SKM-1 (cell line): ENCODE results near the gene OLFML2B.
A peak's percentile ranks its signal among the peaks of the same experiment; 100 is the strongest.

ENCODE experiments used
- DNase-seq: peaks from one replicate; lab custom pipeline; 2025; ENCODE audit not compliant: unreplicated experiment; lab: John Stamatoyannopoulos, UW

OLFML2B gene

DNA sequence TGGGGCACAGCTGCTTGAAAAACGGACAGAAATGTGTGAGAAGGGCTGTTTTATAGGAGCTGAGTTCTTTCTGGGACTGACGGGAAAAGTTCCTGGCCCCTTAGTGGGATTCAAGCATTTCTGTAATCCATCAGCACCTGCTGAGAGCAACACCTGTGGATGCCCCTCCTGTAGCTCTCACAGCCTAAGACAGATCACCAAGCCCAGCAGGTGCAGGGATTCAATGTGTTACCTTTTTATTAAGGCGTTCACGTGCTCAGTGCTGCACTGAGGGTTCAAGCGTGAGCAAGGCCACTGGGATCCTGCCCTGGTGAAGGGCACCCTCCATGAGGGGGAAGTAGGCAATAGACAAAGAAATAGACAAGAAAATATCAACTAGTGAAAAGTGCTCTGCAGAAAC is 14.9 kb downstream of the OLFML2B start:
- no peak for DNase-seq

DNA sequence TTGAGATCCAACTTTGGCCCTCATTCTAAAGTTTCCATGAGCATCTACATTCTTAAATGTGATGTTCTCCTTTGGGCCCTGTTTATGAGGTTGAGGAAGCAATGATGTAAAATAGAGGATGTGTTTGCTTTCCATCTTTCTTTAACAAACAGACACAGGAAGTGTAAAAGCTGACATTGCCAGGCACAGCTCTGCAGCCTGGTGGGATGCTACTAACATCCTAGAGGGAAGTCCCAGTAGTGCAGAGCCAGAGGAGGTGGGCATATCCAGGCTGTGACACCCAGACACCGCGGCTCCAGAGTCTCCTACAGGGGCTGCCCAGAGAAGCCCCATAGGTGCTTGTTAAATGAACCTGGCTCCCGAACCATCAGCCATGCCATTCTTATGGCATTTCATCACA is 16.2 kb downstream of the OLFML2B start:
- no peak for DNase-seq

DNA sequence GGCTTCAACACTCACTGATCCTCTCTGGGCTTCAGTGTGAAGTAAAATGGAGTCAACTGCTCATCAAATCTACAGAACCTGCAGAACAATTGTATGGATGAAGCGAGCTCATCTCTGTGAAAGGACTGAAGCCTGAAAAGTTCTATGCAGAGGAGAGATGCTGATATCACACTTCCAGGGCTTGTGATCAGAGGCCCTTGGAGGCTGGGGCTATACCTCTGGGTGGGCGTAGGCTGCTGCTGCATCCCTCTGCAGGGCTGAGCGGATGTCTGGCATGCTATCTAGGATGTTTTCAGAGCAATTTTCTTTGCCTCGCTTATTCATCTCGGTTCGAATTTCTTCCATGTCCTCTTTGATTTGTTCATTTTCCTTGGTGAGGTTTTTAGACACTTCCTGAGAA is 17.6 kb downstream of the OLFML2B start:
- no peak for DNase-seq

DNA sequence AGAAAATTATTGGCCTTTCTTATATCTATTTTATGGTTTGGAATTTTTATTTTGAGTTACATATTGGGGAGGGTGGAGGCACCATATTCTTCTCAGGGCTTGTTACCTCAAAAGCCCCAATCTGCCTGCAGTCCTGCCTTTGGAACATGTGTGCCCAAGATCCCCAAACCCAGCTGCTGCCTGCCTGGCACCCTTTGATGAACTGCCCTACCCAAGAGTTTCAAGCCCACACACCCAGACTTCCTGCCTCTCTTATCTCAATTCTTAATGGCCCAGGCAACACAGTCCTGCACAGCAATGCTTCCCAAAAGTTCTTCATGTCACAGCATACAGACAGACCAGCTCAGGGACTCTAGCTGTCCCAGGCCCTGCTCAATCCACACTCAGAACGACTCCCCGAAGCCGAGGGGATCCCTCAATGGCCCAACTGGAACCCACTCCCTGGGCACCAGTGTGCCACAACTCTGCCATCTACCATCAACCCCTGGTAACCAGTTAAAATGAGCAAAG is 19.2 kb downstream of the OLFML2B start:
- no peak for DNase-seq

DNA sequence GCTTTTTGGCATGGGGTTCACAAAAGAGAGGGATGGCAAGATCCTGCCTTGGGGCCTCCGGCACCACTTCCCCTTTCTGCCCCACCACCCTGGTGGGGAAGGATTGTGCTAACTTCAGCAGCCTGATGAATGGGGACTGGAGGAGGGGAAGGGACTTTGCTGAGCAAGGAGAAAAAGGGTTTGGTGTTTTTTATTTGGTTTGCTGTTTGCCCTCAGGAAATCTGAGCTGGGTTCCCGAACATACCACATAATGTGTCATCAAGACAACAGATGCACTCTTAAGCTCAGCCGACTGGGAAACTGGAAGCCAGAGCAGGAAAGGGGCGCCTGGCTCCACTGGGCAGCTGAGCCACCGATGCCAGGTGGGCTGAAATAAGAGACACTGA is 19.8 kb downstream of the OLFML2B start:
- peak; percentile 84 for DNase-seq

DNA sequence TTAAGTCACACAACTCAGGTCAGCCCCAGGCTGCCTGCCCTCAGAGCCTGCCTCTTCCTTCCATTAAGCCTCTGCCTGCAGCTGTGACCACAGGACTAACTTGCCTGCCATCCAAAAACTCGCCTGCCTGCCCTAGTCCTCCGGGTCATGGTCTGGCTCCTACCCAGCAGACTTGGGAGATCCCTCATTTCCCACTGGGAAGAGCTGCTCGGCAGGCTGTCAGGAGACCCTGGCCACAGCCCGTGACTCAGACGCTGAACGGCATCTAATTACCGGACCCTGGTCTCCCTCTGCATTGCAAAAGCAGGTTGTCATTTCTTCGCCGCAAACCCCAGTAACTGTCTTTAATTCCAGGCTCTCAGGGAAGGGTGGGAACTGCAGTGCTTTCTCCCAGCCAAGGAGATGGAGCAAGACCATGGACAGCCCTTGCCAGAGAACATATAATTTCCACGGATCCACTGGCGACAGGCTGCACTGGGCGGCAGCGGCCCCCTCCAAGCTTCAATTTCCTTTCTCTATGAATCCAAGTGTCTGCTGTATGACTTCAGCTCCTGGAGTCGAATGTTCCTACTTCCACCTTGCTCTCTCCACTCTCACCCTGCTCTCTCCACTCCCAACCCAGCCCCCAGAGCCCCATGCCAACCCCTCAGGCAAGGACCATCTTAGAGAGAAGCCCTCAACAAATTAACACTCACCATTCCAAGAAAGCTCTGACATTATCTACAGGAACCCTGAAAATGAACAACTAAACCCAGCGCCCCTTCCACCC is 20.4 kb downstream of the OLFML2B start:
- peak; percentile 56 for DNase-seq

DNA sequence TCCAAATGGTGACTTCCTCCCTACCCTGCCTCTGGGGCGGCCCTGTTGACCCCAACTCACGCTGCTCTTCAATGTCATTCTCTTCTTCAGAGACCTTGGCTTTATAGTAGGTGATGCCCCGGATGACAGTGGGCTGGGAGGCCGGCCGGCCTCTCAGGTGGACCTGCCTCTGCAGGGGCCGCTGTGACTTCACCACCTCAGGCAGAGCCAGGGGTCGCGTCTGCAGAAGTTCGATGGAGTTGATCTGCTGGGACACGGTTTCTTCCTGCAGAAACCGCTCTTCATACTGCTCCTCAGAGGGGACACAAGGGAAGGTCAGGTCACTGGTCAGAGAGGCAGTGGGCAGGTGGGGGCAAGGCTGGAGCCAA is 23.6 kb downstream of the OLFML2B start:
- no peak for DNase-seq

DNA sequence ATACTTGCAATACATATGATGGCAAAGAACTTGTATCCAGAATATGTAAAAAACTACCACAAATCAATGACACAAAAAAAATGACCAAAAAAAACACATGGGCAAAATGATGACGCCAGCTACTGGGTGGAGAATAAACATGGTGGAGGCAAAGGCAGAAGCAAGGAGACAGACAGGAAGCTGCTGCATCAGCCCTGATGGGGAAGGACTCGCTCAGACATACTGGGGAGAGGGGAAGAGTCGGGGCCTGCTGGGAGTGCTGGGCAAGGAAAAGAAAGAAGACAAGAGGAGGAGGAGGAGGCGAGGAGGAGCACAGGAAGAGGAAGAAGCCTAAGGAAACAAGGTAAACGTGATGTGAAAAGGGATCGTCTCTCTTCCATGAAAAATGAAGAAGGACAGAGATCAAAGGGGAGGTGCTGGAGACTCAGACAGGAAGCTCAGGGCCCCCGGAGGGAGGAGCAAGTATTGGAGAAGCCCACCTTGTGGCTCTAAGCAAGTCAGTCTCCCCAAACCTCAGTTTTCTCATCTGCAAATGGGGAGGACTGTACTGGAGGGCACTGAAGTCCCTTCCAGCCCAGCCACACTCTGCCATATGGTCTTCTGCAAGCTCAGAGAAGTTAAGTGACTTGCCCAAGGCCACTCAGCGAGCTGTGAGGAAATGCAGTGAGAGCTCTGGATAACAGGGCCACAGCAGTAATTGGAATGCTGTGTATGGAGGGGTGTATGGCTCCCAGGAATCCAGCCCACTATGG is 24.2 kb downstream of the OLFML2B start:
- DNase-seq = no peak

DNA sequence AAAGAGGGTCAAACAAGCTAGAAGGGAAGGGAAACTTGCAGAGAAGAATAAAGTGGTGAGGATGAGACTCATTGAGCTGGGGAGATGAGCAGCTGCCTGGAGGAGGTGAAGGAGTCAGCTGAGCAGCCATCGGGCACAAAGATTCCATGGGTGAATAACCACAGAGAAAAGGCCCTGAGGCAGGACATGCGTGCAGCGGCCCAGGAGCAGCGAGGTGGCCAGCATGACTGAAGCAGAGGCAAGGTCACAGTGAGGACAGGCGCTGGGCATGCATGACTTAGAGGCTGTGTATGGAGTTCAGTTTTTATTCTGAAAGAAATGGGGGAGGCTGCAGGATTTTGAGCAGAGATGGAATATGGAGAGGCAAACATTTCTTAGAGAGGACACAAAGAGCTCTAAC is 24.9 kb downstream of the OLFML2B start:
- DNase-seq = no peak

DNA sequence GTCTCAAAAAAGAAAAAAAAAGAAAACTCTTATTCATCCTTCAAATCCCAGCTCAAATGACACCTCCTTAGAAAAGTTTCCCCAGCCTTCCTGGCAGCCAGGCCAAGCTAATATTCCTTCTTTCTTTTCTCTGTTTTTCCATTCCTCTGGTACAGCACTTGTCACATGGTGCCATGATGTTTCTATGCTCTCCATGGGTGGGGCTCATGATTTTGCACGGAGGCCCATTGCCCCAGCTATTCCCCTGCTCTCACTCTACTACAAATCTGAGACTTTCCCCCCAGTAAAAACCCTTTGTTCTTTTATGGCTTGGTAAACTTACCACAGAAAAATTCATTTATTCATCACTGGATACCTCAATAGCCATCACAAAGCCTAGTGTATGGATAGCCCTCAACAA is 26.5 kb downstream of the OLFML2B start:
- no peak for DNase-seq

DNA sequence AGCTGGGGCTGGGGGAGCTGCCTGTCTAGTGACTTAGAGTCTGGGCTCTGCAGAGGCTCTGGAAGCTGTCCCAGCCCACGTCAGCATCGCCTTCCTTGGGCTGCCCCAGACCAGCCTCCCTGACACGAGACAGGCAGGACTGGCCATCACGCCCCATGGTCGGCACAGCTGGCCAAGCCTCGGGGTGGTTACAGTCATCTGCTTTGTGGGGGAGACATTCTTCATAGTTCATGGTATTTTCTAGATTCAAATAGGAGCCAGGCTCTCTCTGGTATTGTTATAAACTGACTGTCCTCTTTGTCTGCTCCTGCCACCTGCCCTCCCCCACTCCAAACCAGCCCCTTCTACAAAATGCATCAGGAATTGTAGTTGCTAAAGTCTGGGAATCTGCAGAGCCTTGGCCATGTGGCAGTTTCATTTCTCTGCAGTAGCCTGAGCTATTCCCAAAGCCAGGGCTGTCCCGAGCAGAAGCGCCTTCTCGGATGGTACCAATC is 29.4 kb downstream of the OLFML2B start:
- no peak for DNase-seq

DNA sequence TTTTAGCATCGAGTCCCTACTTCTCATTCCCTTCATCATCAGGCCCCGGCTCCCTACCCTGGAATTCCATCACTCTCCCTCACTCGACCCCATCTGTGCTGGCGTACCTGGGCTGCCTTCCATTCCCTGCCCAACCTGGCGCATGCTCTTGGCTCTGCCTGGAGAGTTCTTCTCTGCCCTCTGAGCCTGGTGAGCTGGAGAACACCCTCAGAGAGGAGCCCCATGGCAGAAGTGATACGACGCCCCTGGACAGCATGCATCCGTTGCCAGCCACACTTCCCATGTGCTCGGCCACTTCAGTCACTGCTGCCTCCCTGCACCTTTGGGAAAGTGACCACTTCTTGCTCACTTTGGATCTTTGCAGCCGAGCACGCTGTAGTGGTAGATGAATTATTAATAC is 30.1 kb downstream of the OLFML2B start:
- DNase-seq = no peak

DNA sequence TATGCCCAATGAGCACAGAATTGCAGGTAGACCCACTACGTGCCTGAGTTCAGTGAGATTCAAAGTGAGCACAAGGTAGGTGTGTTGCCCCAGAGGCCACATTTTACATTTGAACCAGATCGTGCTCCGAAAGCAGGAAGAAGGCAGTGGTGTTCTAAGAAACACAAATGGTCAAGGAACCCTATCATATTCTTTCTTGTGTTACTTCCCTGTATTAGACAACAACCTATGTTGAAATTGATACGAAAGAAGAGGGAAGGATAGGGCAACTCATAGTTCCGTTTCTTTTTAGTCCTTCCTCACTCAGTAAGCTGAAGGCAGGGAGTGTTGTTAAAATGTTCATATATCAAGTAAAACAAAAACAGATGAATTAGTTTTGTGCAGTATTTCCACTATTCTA is 33.9 kb downstream of the OLFML2B start:
- DNase-seq = peak; percentile 99

DNA sequence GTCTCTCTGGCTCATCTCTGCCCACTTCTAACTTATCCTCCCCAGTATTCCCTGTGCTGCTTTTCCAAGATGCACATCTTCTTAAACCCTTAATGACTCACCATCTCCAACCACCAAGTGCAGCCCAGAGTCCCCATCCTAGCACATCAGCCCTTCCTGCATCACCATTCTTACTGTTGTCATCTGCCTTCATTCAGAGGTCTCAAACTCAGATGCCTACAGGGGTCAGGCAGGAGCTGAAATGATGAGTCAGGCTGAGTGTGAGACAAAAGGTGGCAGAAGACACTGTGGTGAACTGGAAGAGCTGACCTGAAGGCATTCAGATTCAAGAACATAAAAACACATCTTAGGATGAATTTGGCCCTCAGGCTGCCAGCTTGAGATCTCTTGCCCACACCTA is 34.6 kb downstream of the OLFML2B start:
- no peak for DNase-seq

DNA sequence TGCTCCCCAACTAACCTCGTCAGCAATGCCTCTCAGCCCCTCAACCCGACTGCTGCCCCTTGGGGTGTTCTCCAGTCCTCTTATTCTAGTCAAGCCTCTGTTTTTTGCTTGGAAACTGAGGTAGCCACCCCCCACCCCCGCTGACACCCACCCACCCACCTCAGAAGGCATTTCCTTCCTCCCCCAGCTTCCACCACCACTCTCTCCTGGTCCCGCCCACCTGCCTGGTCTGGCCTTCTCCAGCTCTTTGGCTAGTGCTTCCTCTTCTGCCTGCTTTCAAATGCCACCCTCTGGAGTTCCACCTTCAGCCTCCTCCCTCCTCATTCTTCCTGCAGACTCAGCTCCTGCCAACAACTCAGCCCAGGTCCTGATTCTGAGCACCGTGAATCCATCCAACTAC is 35.3 kb downstream of the OLFML2B start:
- peak; percentile 27 for DNase-seq

DNA sequence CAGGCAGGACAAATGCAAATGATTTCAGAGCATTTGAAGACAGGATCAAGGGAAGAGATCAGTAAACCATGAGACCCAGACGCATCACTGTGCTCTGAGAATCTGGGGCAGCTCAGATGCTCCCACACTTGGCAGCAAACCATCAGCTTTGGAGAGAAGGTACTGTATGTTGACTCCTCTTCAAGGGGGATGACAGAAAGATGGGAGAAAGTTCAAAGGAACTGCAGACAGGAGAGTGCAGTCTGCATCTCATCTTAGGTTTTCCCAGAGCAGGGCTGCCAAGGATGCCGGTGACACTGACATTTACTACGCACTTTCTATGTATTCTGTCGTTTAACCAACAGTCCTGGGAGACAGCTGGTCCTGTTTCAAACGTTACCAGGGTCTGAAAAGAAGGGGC is 35.8 kb downstream of the OLFML2B start:
- no peak for DNase-seq

DNA sequence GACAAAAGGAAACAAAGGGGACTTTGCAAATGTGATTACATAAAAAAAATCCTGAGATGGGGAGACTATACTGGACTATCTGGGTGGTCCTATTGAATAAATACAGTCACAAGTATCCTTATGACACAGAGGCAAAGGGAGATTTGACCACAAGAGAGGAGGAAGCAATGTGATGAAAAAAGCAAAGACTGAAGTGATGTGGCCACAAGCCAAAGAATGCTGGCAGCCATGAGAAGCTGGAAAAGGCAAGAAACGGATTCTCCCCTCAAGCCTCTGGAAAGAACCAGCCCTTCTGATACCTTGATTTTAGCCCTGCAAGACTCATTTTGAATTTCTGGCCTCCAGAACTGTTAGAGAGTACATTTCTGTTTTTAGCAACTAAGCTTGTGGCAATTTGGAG is 36.4 kb downstream of the OLFML2B start:
- DNase-seq = no peak

DNA sequence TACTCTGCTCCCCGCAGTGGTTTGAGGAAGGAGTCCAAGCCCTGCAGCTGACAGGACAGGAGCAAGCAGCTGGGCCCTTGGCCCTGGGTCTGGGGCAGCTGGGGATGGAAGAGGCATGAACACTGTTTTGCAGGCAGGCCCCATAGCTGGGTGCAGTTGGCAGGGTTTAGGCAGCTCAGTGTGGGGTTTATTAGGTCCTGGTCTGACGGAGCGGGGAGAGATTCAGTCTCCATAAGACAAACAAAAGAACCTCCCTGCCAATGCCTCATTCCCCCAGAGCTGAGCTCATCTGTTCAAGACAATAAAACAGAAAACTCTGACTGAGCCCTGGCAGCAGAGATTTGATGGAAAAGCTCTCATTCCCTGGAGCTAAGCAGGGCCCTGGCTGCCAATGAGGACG is 37.3 kb downstream of the OLFML2B start:
- DNase-seq = no peak

DNA sequence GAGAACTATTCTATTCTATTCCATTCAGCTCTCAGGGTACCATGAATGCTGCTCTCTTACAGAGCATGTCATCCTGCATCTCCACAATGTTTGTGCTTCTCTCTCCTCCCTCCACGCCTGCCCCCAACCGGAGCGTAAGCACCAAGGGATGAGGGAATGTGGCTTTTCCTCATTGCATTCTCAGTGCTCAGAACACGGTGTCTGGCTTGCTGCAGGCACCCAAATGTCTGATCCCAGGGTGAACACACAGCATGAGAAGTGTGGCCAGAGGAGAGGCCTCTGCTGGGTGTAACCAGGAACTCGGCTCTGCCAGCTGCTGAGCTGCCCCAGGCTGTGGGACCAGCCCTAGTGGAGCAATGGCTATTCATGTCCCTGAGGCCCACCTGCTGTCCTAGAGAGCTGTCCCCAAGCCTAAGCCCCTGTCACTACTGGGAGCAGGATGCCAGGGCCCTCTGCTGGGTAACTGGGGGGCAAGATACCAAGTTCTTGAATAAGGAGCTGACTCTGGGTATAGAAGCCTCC is 38.3 kb downstream of the OLFML2B start:
- DNase-seq = no peak

DNA sequence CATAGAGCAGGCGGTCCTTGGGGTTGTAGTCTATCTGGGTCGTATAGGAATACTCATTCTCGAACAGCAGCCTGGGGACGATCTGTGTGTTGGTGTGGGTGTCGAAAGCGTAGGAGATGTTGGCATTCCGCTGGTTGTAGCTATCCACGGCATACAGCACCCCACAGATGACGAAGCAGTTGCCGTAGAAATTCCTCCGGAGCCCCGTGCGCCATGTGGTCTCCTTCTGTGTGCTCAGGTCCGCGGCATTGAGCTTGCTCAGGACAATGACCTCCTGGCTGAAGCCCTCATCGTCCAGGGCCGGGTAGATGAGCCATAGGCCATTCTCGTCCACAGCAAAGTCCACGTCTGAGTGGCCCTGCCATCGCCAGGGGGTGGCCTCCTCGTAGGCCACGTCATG is 39.9 kb downstream of the OLFML2B start:
- no peak for DNase-seq

DNA sequence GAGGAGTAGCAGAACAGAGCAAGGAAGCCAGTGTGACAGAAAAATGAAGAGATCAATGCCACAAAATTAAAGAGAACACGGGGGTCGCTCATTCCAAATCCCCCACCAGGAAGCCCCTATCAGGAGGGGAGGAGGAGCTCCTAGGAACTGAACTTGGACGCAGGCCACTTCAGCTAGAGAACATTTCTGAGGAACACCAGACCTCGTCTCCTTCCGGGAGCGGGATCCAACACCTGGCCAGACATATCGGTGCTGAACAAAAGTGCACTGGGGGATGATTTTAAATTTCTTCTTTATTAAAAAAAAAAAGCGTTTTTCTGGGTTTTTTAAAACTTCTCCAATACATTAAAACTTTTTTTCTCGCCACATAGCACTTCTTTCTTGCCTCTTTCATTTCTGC is 40.8 kb downstream of the OLFML2B start:
- DNase-seq = no peak

DNA sequence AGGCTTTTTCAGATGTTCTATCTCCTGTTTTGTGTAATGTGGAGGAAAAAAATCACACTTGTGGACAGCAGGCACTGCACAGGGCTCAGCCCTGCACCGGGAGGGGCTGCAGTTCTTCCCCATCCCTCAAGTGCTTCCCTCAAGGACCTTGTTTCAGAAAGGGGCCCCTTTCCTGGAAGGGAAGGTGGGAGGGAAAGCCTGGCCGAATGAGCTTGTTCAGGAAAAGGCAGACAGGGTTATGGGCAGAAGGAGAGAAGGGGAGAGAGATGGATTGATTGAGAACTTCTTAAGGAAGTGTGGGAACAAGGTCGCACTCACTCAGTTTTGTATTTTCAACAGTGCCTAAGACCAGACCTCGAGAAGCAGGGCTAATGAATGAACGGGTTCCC is 41.2 kb downstream of the OLFML2B start:
- DNase-seq = no peak
